HepG2 (cell line): ENCODE measurements around the gene RRP12. TPM values are rescaled to one million over a fixed set of nuclear protein-coding genes. Genes with fewer than 3 reads are reported as not detected.

ENCODE experiments used
- ATF1 ChIP-seq: IDR thresholded peaks from 2 replicates; pipeline ENCODE4 v1.6.1; 2016; ENCODE audit warnings: mild to moderate bottlenecking, control low read depth
- EHMT2 ChIP-seq: fragments of 200-600 bp; sonication (generic); IDR thresholded peaks from 2 replicates; pipeline ENCODE4 v1.7.0; 2017; ENCODE audit warnings: antibody characterized with exemption, low read depth, low read length, borderline replicate concordance
- ELF3 ChIP-seq: IDR thresholded peaks from 2 replicates; pipeline ENCODE4 v1.6.1; 2016; ENCODE audit warnings: missing genetic modification reagents, missing compliant biosample characterization
- ERF ChIP-seq: IDR thresholded peaks from 2 replicates; pipeline ENCODE4 v1.6.1; 2018; ENCODE audit warnings: missing biosample characterization, missing genetic modification reagents
- FOXK2 ChIP-seq: fragments of 450-650 bp; IDR thresholded peaks from 2 replicates; pipeline ENCODE4 v1.6.1; 2016
- HMG20A ChIP-seq: IDR thresholded peaks from 2 replicates; pipeline ENCODE4 v1.6.1; 2016; ENCODE audit warnings: borderline replicate concordance
- ISL2 ChIP-seq: sonication (generic); formaldehyde crosslinking; IDR thresholded peaks from 2 replicates; pipeline ENCODE4 v1.5.0; 2020; ENCODE audit warnings: missing genetic modification reagents
- LCORL ChIP-seq, 2 experiments: fragments of 450-650 bp in 1 of 2; sonication (generic) in 1 of 2; formaldehyde crosslinking in 1 of 2; IDR thresholded peaks; 2 replicates each; pipeline versions ENCODE4 v1.5.0 to v1.6.1; 2017 to 2020; ENCODE audit warnings: antibody characterized with exemption in 1 of 2, missing genetic modification reagents in 1 of 2
- MAFF ChIP-seq: IDR thresholded peaks from 2 replicates; pipeline ENCODE4 v1.6.1; 2011; ENCODE audit warnings: low read depth, low read length, improper control_type of control experiment
- MEIS2 ChIP-seq: sonication (generic); formaldehyde crosslinking; IDR thresholded peaks from 2 replicates; pipeline ENCODE4 v1.9.0; 2021; ENCODE audit warnings: mild to moderate bottlenecking, missing genetic modification reagents
- NCOA5 ChIP-seq: sonication (generic); formaldehyde crosslinking; IDR thresholded peaks from 2 replicates; pipeline ENCODE4 v1.4.0; 2020; ENCODE audit warnings: missing genetic modification reagents
- NFE2L2 ChIP-seq: fragments of 150-350 bp; IDR thresholded peaks from 2 replicates; pipeline ENCODE4 v1.6.1; 2014; ENCODE audit warnings: low read length
- NFYB ChIP-seq: sonication (generic); formaldehyde crosslinking; IDR thresholded peaks from 2 replicates; pipeline ENCODE4 v1.4.0; 2020; ENCODE audit warnings: missing genetic modification reagents
- RAD51 ChIP-seq: fragments of 450-650 bp; IDR thresholded peaks from 2 replicates; pipeline ENCODE4 v1.6.1; 2016; ENCODE audit warnings: borderline replicate concordance
- RARA ChIP-seq: IDR thresholded peaks from 2 replicates; pipeline ENCODE4 v1.6.1; 2016; ENCODE audit warnings: missing genetic modification reagents, missing compliant biosample characterization
- SAFB2 ChIP-seq: sonication (generic); formaldehyde crosslinking; IDR thresholded peaks from 2 replicates; pipeline ENCODE4 v1.5.1; 2020; ENCODE audit warnings: missing genetic modification reagents, low read depth, mild to moderate bottlenecking, borderline replicate concordance
- SAP130 ChIP-seq: IDR thresholded peaks from 2 replicates; pipeline ENCODE4 v1.6.1; 2016; ENCODE audit warnings: low read depth
- TSC22D2 ChIP-seq: sonication (generic); formaldehyde crosslinking; IDR thresholded peaks from 2 replicates; pipeline ENCODE4 v1.5.1; 2020; ENCODE audit warnings: missing genetic modification reagents, mild to moderate bottlenecking, borderline replicate concordance
- ZFX ChIP-seq: sonication (generic); formaldehyde crosslinking; IDR thresholded peaks from 2 replicates; pipeline ENCODE4 v1.4.0; 2020; ENCODE audit warnings: mild to moderate bottlenecking, low read depth, missing genetic modification reagents, moderate library complexity
- ZKSCAN1 ChIP-seq: fragments of 150-350 bp; IDR thresholded peaks from 2 replicates; pipeline ENCODE4 v1.6.1; 2014; ENCODE audit warnings: low read length
- ZKSCAN8 ChIP-seq: IDR thresholded peaks from 2 replicates; pipeline ENCODE4 v1.6.1; 2016; ENCODE audit warnings: borderline replicate concordance, missing genetic modification reagents, missing compliant biosample characterization
- ZMYM3 ChIP-seq: sonication (generic); formaldehyde crosslinking; IDR thresholded peaks from 2 replicates; pipeline ENCODE4 v1.5.1; 2020; ENCODE audit warnings: mild to moderate bottlenecking, missing genetic modification reagents
- polyA plus RNA-seq, 8 experiments: library from polyadenylated mRNA; depleted of rRNA in 3 of 8; stranded (reverse) in 7 of 8; unstranded in 1 of 8; fragments of >200 nt; fragmentation: Illumina TruSeq in 4 of 8; extraction: Trizol in 4 of 8; gene quantifications; 2 replicates each; pipeline versions ENCODE4 v1.2.1 to v1.2.3, GENCODE V29; 2011 to 2016; ENCODE audit warnings: low read depth in 4 of 8, missing spikeins in 1 of 8, mixed read lengths in 1 of 8; ENCODE audit not compliant: insufficient read depth in 1 of 8
- total RNA-seq, 5 experiments: library from RNA; depleted of rRNA; stranded (reverse); fragments of >200 nt; fragmentation: Illumina TruSeq; extraction: Trizol; gene quantifications; 2 replicates each; pipeline ENCODE4 v1.2.3, GENCODE V29; 2016; ENCODE audit warnings: low read depth in 1 of 5
- TF ChIP-seq, protein P1 (sequence below): sonication (generic); formaldehyde crosslinking; IDR thresholded peaks from 2 replicates; pipeline ENCODE4 v1.4.0; 2020; ENCODE audit warnings: mild to moderate bottlenecking, missing genetic modification reagents
- TF ChIP-seq, protein P2 (sequence below): sonication (generic); formaldehyde crosslinking; IDR thresholded peaks from 2 replicates; pipeline ENCODE4 v1.4.0; 2020; ENCODE audit warnings: low read depth, missing genetic modification reagents
- TF ChIP-seq, protein P3 (sequence below): sonication (generic); formaldehyde crosslinking; IDR thresholded peaks from 2 replicates; pipeline ENCODE4 v1.5.0; 2020; ENCODE audit warnings: missing genetic modification reagents, mild to moderate bottlenecking, borderline replicate concordance

The RRP12 gene
- total and polyA plus RNA-seq, 2 of the 13 experiments (the other 11 are each of a cell fraction or from before 2014, with no cell fraction given): 13.2 to 39.4 TPM

DNA sequence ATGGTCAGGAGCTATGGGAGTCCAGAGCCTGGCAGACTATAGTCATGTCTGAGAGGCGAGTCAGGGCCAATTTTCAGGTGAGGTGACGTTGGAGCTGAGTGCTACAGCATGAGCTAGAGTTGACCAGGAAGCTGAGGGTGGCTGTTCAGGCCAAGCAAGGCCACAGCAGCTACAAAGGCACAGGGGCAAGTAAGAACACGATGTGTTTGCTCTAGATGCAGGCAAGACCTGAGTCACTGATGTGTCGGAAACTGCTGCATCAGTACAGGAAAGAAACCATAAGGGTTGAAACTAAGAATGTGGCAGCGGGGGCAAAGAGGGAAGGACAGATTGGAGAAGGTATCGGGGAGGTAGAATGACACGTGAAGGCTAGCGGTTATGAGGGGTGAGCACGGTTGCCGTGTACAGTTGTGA lies 11.8 kb upstream of the RRP12 start (continued):
- TF ChIP-seq ZKSCAN8: no peak
- TF ChIP-seq FOXK2: no peak
- TF ChIP-seq MAFF: peak; percentile 52
- TF ChIP-seq, protein P1, sequence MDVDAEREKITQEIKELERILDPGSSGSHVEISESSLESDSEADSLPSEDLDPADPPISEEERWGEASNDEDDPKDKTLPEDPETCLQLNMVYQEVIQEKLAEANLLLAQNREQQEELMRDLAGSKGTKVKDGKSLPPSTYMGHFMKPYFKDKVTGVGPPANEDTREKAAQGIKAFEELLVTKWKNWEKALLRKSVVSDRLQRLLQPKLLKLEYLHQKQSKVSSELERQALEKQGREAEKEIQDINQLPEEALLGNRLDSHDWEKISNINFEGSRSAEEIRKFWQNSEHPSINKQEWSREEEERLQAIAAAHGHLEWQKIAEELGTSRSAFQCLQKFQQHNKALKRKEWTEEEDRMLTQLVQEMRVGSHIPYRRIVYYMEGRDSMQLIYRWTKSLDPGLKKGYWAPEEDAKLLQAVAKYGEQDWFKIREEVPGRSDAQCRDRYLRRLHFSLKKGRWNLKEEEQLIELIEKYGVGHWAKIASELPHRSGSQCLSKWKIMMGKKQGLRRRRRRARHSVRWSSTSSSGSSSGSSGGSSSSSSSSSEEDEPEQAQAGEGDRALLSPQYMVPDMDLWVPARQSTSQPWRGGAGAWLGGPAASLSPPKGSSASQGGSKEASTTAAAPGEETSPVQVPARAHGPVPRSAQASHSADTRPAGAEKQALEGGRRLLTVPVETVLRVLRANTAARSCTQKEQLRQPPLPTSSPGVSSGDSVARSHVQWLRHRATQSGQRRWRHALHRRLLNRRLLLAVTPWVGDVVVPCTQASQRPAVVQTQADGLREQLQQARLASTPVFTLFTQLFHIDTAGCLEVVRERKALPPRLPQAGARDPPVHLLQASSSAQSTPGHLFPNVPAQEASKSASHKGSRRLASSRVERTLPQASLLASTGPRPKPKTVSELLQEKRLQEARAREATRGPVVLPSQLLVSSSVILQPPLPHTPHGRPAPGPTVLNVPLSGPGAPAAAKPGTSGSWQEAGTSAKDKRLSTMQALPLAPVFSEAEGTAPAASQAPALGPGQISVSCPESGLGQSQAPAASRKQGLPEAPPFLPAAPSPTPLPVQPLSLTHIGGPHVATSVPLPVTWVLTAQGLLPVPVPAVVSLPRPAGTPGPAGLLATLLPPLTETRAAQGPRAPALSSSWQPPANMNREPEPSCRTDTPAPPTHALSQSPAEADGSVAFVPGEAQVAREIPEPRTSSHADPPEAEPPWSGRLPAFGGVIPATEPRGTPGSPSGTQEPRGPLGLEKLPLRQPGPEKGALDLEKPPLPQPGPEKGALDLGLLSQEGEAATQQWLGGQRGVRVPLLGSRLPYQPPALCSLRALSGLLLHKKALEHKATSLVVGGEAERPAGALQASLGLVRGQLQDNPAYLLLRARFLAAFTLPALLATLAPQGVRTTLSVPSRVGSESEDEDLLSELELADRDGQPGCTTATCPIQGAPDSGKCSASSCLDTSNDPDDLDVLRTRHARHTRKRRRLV (CRISPR knock-in tag): no peak
- TF ChIP-seq TSC22D2: no peak
- TF ChIP-seq LCORL (IDR thresholded peaks at IDR 0.05): no peak
- no peak for TF ChIP-seq LCORL (CRISPR knock-in tag; IDR thresholded peaks at IDR 0.05)
- no peak for TF ChIP-seq NFYB (CRISPR knock-in tag)
- TF ChIP-seq HMG20A: no peak
- TF ChIP-seq ZKSCAN1: no peak
- TF ChIP-seq, protein P2, sequence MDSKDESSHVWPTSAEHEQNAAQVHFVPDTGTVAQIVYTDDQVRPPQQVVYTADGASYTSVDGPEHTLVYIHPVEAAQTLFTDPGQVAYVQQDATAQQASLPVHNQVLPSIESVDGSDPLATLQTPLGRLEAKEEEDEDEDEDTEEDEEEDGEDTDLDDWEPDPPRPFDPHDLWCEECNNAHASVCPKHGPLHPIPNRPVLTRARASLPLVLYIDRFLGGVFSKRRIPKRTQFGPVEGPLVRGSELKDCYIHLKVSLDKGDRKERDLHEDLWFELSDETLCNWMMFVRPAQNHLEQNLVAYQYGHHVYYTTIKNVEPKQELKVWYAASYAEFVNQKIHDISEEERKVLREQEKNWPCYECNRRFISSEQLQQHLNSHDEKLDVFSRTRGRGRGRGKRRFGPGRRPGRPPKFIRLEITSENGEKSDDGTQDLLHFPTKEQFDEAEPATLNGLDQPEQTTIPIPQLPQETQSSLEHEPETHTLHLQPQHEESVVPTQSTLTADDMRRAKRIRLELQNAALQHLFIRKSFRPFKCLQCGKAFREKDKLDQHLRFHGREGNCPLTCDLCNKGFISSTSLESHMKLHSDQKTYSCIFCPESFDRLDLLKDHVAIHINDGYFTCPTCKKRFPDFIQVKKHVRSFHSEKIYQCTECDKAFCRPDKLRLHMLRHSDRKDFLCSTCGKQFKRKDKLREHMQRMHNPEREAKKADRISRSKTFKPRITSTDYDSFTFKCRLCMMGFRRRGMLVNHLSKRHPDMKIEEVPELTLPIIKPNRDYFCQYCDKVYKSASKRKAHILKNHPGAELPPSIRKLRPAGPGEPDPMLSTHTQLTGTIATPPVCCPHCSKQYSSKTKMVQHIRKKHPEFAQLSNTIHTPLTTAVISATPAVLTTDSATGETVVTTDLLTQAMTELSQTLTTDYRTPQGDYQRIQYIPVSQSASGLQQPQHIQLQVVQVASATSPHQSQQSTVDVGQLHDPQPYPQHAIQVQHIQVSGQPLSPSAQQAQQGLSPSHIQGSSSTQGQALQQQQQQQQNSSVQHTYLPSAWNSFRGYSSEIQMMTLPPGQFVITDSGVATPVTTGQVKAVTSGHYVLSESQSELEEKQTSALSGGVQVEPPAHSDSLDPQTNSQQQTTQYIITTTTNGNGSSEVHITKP (CRISPR knock-in tag): no peak
- TF ChIP-seq MEIS2 (CRISPR knock-in tag): no peak
- no peak for TF ChIP-seq ATF1
- peak; percentile 27 for TF ChIP-seq SAP130 (CRISPR knock-in tag)
- TF ChIP-seq EHMT2: no peak
- TF ChIP-seq RAD51: no peak
- 0 out of 2 replicates have a peak, but pooled peaks have one; percentile 19 for TF ChIP-seq ZFX (CRISPR knock-in tag)
- TF ChIP-seq ISL2 (CRISPR knock-in tag): no peak
- TF ChIP-seq ZMYM3 (CRISPR knock-in tag): 0 out of 2 replicates have a peak, but pooled peaks have one; percentile 39
- peak; percentile 40; the same call in 1 of the 2 replicates for TF ChIP-seq ELF3
- TF ChIP-seq ERF (CRISPR knock-in tag): no peak
- TF ChIP-seq RARA (CRISPR knock-in tag): no peak
- no peak for TF ChIP-seq SAFB2 (CRISPR knock-in tag)
- no peak; the same call in 1 of the 2 replicates for TF ChIP-seq NFE2L2
- TF ChIP-seq, protein P3, sequence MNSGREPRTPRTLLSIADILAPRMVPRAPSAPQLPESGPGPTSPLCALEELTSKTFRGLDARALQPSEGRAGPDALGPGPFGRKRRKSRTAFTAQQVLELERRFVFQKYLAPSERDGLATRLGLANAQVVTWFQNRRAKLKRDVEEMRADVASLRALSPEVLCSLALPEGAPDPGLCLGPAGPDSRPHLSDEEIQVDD (CRISPR knock-in tag): no peak
- TF ChIP-seq NCOA5 (CRISPR knock-in tag): no peak
